ENCODE measurements around the gene MSN.

The MSN gene

GRCh38 chrX:65697915-65698796, 30.7 kb downstream of the MSN start:
- DNase-seq (ENCODE audit: low read depth): no peak
- H3K4me3 ChIP-seq (ENCODE audit: low read depth, low read length): no peak overlapping the region
- no peak for TF ChIP-seq CTCF (IDR thresholded peaks at IDR 0.05; ENCODE audit: control insufficient read depth, extremely low read depth, insufficient read depth)

- no peak for DNase-seq (ENCODE audit: low read depth)
- no peak for TF ChIP-seq CTCF (IDR thresholded peaks at IDR 0.05; ENCODE audit: control insufficient read depth, extremely low read depth, insufficient read depth)
- H3K4me3 ChIP-seq (ENCODE audit: low read depth, low read length): no peak overlapping the region
Observed at GRCh38 chrX:65702956-65703355, 35.5 kb downstream of the MSN start.

GRCh38 chrX:65705439-65705838, 38.0 kb downstream of the MSN start:
- TF ChIP-seq CTCF (IDR thresholded peaks at IDR 0.05; ENCODE audit: control insufficient read depth, extremely low read depth, insufficient read depth): no peak
- no peak overlapping the region for H3K4me3 ChIP-seq (ENCODE audit: low read depth, low read length)
- no peak for DNase-seq (ENCODE audit: low read depth)

GRCh38 chrX:65706041-65706828, 38.8 kb downstream of the MSN start:
- TF ChIP-seq CTCF (IDR thresholded peaks at IDR 0.05; ENCODE audit: control insufficient read depth, extremely low read depth, insufficient read depth): no peak
- peak; percentile 3 for DNase-seq (ENCODE audit: low read depth)
- H3K4me3 ChIP-seq (ENCODE audit: low read depth, low read length): no peak overlapping the region

- no peak overlapping the region for H3K4me3 ChIP-seq (ENCODE audit: low read depth, low read length)
- DNase-seq (ENCODE audit: low read depth): no peak
- TF ChIP-seq CTCF (IDR thresholded peaks at IDR 0.05; ENCODE audit: control insufficient read depth, extremely low read depth, insufficient read depth): no peak
Observed at GRCh38 chrX:65707151-65707550, 39.7 kb downstream of the MSN start.

- no peak for DNase-seq (ENCODE audit: low read depth)
- H3K4me3 ChIP-seq (ENCODE audit: low read depth, low read length): no peak overlapping the region
- no peak for TF ChIP-seq CTCF (IDR thresholded peaks at IDR 0.05; ENCODE audit: control insufficient read depth, extremely low read depth, insufficient read depth)
Observed at GRCh38 chrX:65712005-65712806, 44.8 kb downstream of the MSN start.

All from LNCaP clone FGC (cell line).